Neutrophil (primary cell): ENCODE data around the gene EGFR.

ENCODE experiments used
- H3K27ac ChIP-seq: fragments of 200-600 bp; sonication (generic); 2 replicates; pipeline ENCODE4 v1.5.1; 2016; ENCODE audit warnings: mild to moderate bottlenecking, moderate library complexity
- H3K27me3 ChIP-seq: fragments of 200-600 bp; sonication (generic); 2 replicates; pipeline ENCODE4 v1.6.0; 2016; ENCODE audit warnings: mild to moderate bottlenecking
- H3K36me3 ChIP-seq: fragments of 200-600 bp; sonication (generic); 2 replicates; pipeline ENCODE4 v1.5.1; 2017
- H3K4me1 ChIP-seq, 2 experiments: fragments of 200-600 bp in 1 of 2; sonication (generic) in 1 of 2; 1 replicate in 1 of 2; 2 replicates in 1 of 2; pipeline versions ENCODE4 v1.5.1 to v1.6.1; 2013 to 2016; ENCODE audit warnings: low read depth in 1 of 2, low read length in 1 of 2, mild to moderate bottlenecking in 1 of 2, moderate library complexity in 1 of 2; ENCODE audit not compliant: control insufficient read depth in 1 of 2, insufficient read depth in 1 of 2
- H3K4me3 ChIP-seq, 2 experiments: fragments of 200-600 bp in 1 of 2; sonication (generic) in 1 of 2; 1 replicate in 1 of 2; 2 replicates in 1 of 2; pipeline ENCODE4 v1.5.1; 2013 to 2016; ENCODE audit warnings: low read depth in 1 of 2, low read length in 1 of 2, mild to moderate bottlenecking in 1 of 2, moderate library complexity in 1 of 2
- H3K9me3 ChIP-seq: fragments of 200-600 bp; sonication (generic); 2 replicates; pipeline ENCODE4 v1.5.1; 2016
- CTCF ChIP-seq: fragments of 200-600 bp; sonication (generic); IDR thresholded peaks from 2 replicates; pipeline ENCODE4 v1.5.1; 2016; ENCODE audit warnings: antibody characterized with exemption

EGFR gene

GRCh38 chr7:55124989-55125875, 106.4 kb downstream of the EGFR start:
- no peak overlapping the region for H3K27ac ChIP-seq
- H3K9me3 ChIP-seq, result no peaks in the 10 kb centered on the region
- H3K27me3 ChIP-seq, result no peaks in the 10 kb centered on the region
- H3K36me3 ChIP-seq, result no peaks in the 10 kb centered on the region
- no peak overlapping the region for H3K4me3 ChIP-seq
- TF ChIP-seq CTCF, result no peak
- no peaks in the 10 kb centered on the region for H3K4me1 ChIP-seq

GRCh38 chr7:55127135-55127551, 108.3 kb downstream of the EGFR start:
- Histone ChIP-seq H3K4me1 (no peaks in the 10 kb centered on the region), H3K36me3 (no peaks in the 10 kb centered on the region), H3K4me3 (no peak overlapping the region), H3K9me3 (no peaks in the 10 kb centered on the region), H3K27me3 (no peaks in the 10 kb centered on the region), H3K27ac (no peak overlapping the region)
- TF ChIP-seq CTCF, result no peak

- H3K27ac ChIP-seq, result no peak overlapping the region
- no peak overlapping the region for H3K4me3 ChIP-seq
- no peaks in the 10 kb centered on the region for H3K4me1 ChIP-seq
- no peaks in the 10 kb centered on the region for H3K9me3 ChIP-seq
- no peaks in the 10 kb centered on the region for H3K36me3 ChIP-seq
- no peak for TF ChIP-seq CTCF
- H3K27me3 ChIP-seq, result no peaks in the 10 kb centered on the region
These were observed 108.8 kb downstream of the EGFR start for GRCh38 chr7:55127622-55128081.

GRCh38 chr7:55128693-55129394, 110.0 kb downstream of the EGFR start:
- no peaks in the 10 kb centered on the region for H3K9me3 ChIP-seq
- H3K36me3 ChIP-seq, result no peaks in the 10 kb centered on the region
- no peak overlapping the region for H3K27ac ChIP-seq
- H3K27me3 ChIP-seq, result no peaks in the 10 kb centered on the region
- no peak overlapping the region for H3K4me3 ChIP-seq
- TF ChIP-seq CTCF, result no peak
- no peaks in the 10 kb centered on the region for H3K4me1 ChIP-seq

- Histone ChIP-seq H3K9me3 (no peaks in the 10 kb centered on the region), H3K36me3 (no peaks in the 10 kb centered on the region), H3K27me3 (no peaks in the 10 kb centered on the region), H3K27ac (no peak overlapping the region), H3K4me3 (no peak overlapping the region), H3K4me1 (no peaks in the 10 kb centered on the region)
- TF ChIP-seq CTCF, result no peak
These were observed 111.0 kb downstream of the EGFR start for GRCh38 chr7:55129541-55130394.
